Epithelial cell of esophagus (primary cell): ENCODE results near the gene SLC4A8.

Experiments
- DNase-seq: peaks from one replicate; pipeline ENCODE4 v3.0.0; 2010; ENCODE audit warnings: low read depth
- H3K4me3 ChIP-seq: 2 replicates; pipeline ENCODE4 v1.5.1; 2011; ENCODE audit warnings: mild to moderate bottlenecking, low read length, control low read depth
- CTCF ChIP-seq: IDR thresholded peaks from 2 replicates; pipeline ENCODE4 v1.5.1; 2011; ENCODE audit warnings: low read depth, mild to moderate bottlenecking, low read length, control low read depth, inconsistent platforms; ENCODE audit not compliant: insufficient read depth; ENCODE audit errors: missing control alignments

The SLC4A8 gene

DNA sequence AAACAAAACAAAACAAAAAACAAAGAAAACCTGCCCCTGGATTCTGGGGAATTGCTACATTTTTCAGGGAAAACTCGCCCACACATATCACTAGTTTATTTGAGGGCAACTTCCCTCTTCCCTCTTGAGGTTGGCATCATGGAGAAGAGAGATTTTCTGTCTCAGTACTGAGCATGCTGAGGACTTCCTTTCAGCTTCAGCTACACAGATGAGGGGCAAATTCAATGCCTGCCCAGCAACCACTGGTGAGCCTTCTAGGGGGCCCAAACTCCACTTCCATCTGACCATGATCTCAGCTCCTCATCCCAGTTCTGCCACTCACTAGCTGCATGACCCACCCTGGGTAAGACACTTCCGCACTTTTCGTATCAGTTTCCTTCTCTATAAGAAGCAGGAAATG lies 103.3 kb downstream of the SLC4A8 start:
- no peak for TF ChIP-seq CTCF
- no peak for DNase-seq
- H3K4me3 ChIP-seq, result no peak overlapping the region

DNA sequence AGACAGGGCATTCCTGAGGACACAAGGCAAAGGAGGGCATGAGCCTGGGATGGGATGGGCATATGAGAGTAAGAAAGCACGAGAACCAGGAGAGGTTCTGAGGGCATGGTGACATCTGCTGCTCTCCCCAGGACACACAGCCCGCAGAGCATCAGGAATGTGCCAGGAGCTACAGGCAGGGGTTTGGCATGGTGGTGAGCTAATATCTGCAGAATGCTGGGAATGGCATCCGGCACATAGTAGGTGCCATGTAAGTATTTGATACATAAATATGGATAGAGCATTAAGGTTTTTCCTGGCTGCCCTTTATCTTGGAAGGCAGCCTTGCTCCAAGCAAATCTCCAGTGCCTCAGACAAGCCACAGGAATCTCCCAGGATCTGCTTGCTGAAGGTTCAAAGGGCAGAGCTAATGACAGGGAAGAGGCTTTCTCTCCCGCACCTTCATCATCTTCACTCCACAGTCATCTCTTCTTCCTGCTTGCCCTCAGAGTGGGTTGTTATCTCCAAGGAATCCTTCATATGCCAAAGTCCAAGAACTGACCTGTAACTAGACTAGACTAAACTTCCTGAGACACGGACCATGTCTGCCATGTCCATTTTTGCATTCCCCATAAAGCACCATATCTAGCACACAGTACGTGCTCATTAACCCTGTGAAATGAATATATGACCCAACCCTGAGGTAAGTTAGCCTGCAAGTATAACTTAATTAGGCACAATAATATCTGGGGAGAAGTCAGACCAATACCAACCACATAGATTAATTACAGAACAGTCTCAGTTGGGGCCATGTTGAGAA lies 104.4 kb downstream of the SLC4A8 start:
- no peak overlapping the region for H3K4me3 ChIP-seq
- DNase-seq, result no peak
- TF ChIP-seq CTCF, result no peak

GRCh38 chr12:51529651-51529970 lies 105.0 kb downstream of the SLC4A8 start:
- H3K4me3 ChIP-seq, result no peak overlapping the region
- no peak for DNase-seq
- TF ChIP-seq CTCF, result no peak

DNA sequence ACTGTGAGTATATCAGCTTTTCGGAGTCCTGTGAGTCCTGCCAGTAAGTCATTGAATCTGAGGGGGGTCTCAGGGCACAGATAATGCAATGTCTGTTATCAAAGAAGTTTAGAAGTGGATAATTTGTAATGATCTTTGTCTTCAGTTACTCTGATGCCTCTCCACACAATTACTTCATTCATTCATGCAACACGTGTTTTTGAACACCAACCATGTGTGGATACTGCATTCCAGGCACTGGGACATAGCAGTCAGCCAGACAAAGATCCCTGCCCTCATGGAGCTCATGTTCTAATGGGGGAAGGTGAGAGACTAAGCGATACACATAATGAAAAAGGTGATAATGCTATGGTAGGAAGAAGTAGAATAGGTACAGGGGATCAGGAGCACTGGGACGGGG lies 105.6 kb downstream of the SLC4A8 start:
- H3K4me3 ChIP-seq, result no peak overlapping the region
- no peak for DNase-seq
- TF ChIP-seq CTCF, result no peak

DNA sequence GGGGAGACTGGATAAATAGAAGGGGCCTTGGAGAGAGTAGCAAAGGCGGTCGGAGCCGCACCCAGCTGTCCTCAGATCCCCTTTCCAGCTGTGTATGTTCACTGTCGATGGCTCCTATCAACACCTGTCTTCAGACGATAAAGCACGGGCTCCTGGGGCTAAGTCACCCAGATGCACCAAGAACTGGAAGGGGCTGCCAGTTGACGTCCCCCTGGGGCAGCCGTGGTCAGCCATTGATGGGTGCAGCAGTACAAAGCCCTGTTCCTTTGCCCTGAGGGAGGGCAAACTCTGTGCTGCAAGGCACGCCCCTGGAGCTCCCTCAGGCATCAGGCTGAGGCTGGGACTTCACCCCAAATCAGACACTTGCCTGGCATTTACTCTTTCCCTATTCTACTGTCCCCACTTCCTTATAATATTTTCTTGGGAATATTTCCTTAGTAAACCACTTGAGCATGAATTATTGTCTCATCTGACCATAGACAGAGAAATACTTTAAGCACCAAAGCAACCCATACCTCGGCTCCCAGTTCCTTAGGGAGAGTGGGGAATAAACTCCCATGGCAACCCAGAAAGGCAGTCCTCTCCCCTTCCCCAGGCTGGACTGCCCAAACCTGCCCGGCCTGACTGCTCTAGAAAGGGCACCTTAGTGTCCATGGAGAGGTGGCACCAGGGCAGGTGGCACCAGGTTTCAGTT lies 106.8 kb downstream of the SLC4A8 start:
- TF ChIP-seq CTCF, result no peak
- no peak overlapping the region for H3K4me3 ChIP-seq
- DNase-seq, result no peak

- no peak overlapping the region for H3K4me3 ChIP-seq
- TF ChIP-seq CTCF, result peak; percentile 97
- DNase-seq, result peak; percentile 74
These were observed 107.4 kb downstream of the SLC4A8 start for GRCh38 chr12:51531978-51532497.
